ENCODE data around the gene CDK18.
A peak's percentile ranks its signal among the peaks of the same experiment; 100 is the strongest.

CDK18 gene

DNA sequence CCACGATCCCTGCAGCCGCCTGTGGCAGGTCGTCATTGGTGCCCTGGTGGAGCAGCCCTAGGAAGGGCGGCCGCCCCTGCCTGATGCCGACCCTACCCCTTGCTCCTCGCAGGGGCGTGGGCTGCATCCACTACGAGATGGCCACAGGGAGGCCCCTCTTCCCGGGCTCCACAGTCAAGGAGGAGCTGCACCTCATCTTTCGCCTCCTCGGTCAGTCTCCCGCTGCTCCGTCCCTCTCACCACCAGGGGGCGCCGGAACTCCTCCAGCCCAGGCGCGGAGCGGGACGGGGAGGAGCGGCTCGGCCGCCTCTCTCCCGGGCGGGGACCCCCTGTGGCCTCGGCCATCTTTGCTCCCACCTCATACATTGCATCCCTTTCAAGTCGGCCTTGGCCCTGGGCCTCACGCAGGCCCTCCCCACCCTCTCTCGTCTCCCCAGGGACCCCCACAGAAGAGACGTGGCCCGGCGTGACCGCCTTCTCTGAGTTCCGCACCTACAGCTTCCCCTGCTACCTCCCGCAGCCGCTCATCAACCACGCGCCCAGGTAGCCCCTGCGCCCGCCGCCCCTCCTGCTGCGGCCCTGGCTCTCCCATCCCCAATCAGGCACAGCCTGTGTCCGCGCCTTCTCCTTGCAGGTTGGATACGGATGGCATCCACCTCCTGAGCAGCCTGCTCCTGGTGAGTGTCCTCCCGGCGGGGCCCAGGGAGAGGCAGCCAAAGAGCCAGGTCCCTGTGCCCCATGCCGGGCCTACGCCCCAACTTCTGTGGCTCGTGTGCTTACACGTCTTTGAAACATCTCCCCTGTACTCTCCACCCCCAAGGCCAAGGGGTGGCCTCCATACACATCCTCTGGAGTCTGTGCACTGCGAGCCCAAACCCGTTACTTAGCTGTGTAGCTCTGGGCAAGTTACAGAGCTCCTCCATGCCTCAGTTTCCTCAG is 24.7 kb downstream of the CDK18 start (continued):
- TF ChIP-seq ZNF510 (tag by site-specific recombination; IDR thresholded peaks at IDR 0.05; ENCODE audit: insufficient replicate concordance) = no peak
- TF ChIP-seq ZNF837 (tag by site-specific recombination; IDR thresholded peaks at IDR 0.05) = no peak
- TF ChIP-seq SP7 (tag by site-specific recombination; IDR thresholded peaks at IDR 0.05) = peak; percentile 38; the same call in 1 of the 2 replicates
- TF ChIP-seq ZNF146 (tag by site-specific recombination; IDR thresholded peaks at IDR 0.05) = no peak
- no peak for TF ChIP-seq ZNF558 (tag by site-specific recombination; IDR thresholded peaks at IDR 0.05)
- TF ChIP-seq, protein P1, sequence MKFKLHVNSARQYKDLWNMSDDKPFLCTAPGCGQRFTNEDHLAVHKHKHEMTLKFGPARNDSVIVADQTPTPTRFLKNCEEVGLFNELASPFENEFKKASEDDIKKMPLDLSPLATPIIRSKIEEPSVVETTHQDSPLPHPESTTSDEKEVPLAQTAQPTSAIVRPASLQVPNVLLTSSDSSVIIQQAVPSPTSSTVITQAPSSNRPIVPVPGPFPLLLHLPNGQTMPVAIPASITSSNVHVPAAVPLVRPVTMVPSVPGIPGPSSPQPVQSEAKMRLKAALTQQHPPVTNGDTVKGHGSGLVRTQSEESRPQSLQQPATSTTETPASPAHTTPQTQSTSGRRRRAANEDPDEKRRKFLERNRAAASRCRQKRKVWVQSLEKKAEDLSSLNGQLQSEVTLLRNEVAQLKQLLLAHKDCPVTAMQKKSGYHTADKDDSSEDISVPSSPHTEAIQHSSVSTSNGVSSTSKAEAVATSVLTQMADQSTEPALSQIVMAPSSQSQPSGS (tag by site-specific recombination; IDR thresholded peaks at IDR 0.05; ENCODE audit: low read depth) = no peak
- TF ChIP-seq ZBTB8A (tag by site-specific recombination; IDR thresholded peaks at IDR 0.05) = peak; percentile 15; the same call in 1 of the 2 replicates
- TF ChIP-seq ZBTB20 (tag by site-specific recombination; IDR thresholded peaks at IDR 0.05) = peak; percentile 41; the same call in 1 of the 2 replicates
- no peak for TF ChIP-seq ZNF23 (tag by site-specific recombination; IDR thresholded peaks at IDR 0.05; ENCODE audit: borderline replicate concordance)
- TF ChIP-seq ZNF16 (tag by site-specific recombination; IDR thresholded peaks at IDR 0.05; ENCODE audit: low read depth) = no peak
- TF ChIP-seq, protein P2, sequence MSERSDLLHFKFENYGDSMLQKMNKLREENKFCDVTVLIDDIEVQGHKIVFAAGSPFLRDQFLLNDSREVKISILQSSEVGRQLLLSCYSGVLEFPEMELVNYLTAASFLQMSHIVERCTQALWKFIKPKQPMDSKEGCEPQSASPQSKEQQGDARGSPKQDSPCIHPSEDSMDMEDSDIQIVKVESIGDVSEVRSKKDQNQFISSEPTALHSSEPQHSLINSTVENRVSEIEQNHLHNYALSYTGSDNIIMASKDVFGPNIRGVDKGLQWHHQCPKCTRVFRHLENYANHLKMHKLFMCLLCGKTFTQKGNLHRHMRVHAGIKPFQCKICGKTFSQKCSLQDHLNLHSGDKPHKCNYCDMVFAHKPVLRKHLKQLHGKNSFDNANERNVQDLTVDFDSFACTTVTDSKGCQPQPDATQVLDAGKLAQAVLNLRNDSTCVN (tag by site-specific recombination; optimal IDR thresholded peaks at IDR 0.05) = peak; percentile 29
- peak; percentile 46; the same call in 1 of the 2 replicates for TF ChIP-seq ZNF394 (tag by site-specific recombination; IDR thresholded peaks at IDR 0.05; ENCODE audit: borderline replicate concordance)
- TF ChIP-seq, protein P3, sequence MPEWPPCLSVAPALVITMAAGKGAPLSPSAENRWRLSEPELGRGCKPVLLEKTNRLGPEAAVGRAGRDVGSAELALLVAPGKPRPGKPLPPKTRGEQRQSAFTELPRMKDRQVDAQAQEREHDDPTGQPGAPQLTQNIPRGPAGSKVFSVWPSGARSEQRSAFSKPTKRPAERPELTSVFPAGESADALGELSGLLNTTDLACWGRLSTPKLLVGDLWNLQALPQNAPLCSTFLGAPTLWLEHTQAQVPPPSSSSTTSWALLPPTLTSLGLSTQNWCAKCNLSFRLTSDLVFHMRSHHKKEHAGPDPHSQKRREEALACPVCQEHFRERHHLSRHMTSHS (tag by site-specific recombination; IDR thresholded peaks at IDR 0.05) = no peak
- no peak for TF ChIP-seq ZNF521 (tag by site-specific recombination; IDR thresholded peaks at IDR 0.05)
- TF ChIP-seq ZNF433 (tag by site-specific recombination; IDR thresholded peaks at IDR 0.05; ENCODE audit: low read depth) = no peak
- TF ChIP-seq, protein P4, sequence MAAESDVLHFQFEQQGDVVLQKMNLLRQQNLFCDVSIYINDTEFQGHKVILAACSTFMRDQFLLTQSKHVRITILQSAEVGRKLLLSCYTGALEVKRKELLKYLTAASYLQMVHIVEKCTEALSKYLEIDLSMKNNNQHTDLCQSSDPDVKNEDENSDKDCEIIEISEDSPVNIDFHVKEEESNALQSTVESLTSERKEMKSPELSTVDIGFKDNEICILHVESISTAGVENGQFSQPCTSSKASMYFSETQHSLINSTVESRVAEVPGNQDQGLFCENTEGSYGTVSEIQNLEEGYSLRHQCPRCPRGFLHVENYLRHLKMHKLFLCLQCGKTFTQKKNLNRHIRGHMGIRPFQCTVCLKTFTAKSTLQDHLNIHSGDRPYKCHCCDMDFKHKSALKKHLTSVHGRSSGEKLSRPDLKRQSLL (tag by site-specific recombination; IDR thresholded peaks at IDR 0.05) = no peak
- no peak for TF ChIP-seq SCRT2 (tag by site-specific recombination; IDR thresholded peaks at IDR 0.05)
- no peak for TF ChIP-seq ZFP69B (tag by site-specific recombination; IDR thresholded peaks at IDR 0.05)
- no peak for TF ChIP-seq ZNF792 (tag by site-specific recombination; IDR thresholded peaks at IDR 0.05)
- TF ChIP-seq ZBTB1 (tag by site-specific recombination; IDR thresholded peaks at IDR 0.05) = no peak
- no peak for TF ChIP-seq ZNF548 (tag by site-specific recombination; IDR thresholded peaks at IDR 0.05)
- 0 out of 2 replicates have a peak, but pooled peaks have one; percentile 18 for TF ChIP-seq SALL2 (tag by site-specific recombination; IDR thresholded peaks at IDR 0.05; ENCODE audit: borderline replicate concordance)
- no peak for TF ChIP-seq ZNF202 (tag by site-specific recombination; IDR thresholded peaks at IDR 0.05; ENCODE audit: borderline replicate concordance)
- TF ChIP-seq ZNF48 (tag by site-specific recombination; IDR thresholded peaks at IDR 0.05) = no peak
- peak; percentile 29; the same call in 1 of the 2 replicates for TF ChIP-seq ZNF600 (tag by site-specific recombination; IDR thresholded peaks at IDR 0.05)
- no peak for TF ChIP-seq ZNF302 (tag by site-specific recombination; IDR thresholded peaks at IDR 0.05; ENCODE audit: low read depth)
- no peak for TF ChIP-seq ZNF175 (tag by site-specific recombination; IDR thresholded peaks at IDR 0.05)
- TF ChIP-seq, protein P5, sequence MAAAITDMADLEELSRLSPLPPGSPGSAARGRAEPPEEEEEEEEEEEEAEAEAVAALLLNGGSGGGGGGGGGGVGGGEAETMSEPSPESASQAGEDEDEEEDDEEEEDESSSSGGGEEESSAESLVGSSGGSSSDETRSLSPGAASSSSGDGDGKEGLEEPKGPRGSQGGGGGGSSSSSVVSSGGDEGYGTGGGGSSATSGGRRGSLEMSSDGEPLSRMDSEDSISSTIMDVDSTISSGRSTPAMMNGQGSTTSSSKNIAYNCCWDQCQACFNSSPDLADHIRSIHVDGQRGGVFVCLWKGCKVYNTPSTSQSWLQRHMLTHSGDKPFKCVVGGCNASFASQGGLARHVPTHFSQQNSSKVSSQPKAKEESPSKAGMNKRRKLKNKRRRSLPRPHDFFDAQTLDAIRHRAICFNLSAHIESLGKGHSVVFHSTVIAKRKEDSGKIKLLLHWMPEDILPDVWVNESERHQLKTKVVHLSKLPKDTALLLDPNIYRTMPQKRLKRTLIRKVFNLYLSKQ (tag by site-specific recombination; IDR thresholded peaks at IDR 0.05; ENCODE audit: borderline replicate concordance) = no peak
- peak; percentile 86 for TF ChIP-seq ZNF2 (tag by site-specific recombination; IDR thresholded peaks at IDR 0.05)
- TF ChIP-seq, protein P6, sequence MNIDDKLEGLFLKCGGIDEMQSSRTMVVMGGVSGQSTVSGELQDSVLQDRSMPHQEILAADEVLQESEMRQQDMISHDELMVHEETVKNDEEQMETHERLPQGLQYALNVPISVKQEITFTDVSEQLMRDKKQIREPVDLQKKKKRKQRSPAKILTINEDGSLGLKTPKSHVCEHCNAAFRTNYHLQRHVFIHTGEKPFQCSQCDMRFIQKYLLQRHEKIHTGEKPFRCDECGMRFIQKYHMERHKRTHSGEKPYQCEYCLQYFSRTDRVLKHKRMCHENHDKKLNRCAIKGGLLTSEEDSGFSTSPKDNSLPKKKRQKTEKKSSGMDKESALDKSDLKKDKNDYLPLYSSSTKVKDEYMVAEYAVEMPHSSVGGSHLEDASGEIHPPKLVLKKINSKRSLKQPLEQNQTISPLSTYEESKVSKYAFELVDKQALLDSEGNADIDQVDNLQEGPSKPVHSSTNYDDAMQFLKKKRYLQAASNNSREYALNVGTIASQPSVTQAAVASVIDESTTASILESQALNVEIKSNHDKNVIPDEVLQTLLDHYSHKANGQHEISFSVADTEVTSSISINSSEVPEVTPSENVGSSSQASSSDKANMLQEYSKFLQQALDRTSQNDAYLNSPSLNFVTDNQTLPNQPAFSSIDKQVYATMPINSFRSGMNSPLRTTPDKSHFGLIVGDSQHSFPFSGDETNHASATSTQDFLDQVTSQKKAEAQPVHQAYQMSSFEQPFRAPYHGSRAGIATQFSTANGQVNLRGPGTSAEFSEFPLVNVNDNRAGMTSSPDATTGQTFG (tag by site-specific recombination; IDR thresholded peaks at IDR 0.05; ENCODE audit: borderline replicate concordance) = no peak
- TF ChIP-seq ZNF830 (tag by site-specific recombination; IDR thresholded peaks at IDR 0.05; ENCODE audit: low read depth) = no peak

Data from HEK293 (cell line).